T-helper 2 cell treated with Interferon-gamma antibody and Interleukin-4, amounts not matched to agents 100 ng/mL and 5 ng/mL, for 36 hours (primary cell): Measurements from ENCODE around the gene KLF5. TPM values are rescaled to one million over a fixed set of nuclear protein-coding genes. Genes with fewer than 3 reads are reported as not detected.

Source experiments
- intact Hi-C: fragments of 100-400 bp; cut with micrococcal nuclease; formaldehyde crosslinking; loops from one replicate; pipeline ENCODE4 v1.15.1; 2023
- total RNA-seq: library from RNA; stranded (reverse); gene quantifications from 2 replicates; pipeline ENCODE4 v1.2.3, GENCODE V29; 2022

Gene KLF5
- total RNA-seq, 1 donor from 2014 or later: 3.5 TPM

- intact Hi-C loops: loop anchor here (1.0 to 10.0 kb wide), 6 partner anchors 217 to 649 kb away; partner anchors contain the start of genes BORA and MZT1
Observed at GRCh38 chr13:73059460-73060250, 850 bp downstream of the KLF5 start.

- intact Hi-C loops: no loop called here
Observed at GRCh38 chr13:73060251-73061160, 1.7 kb downstream of the KLF5 start.

- intact Hi-C loops: no loop called here
Observed at GRCh38 chr13:73061473-73061872, 2.7 kb downstream of the KLF5 start.

- intact Hi-C loops: no loop called here
Observed at GRCh38 chr13:73061876-73062275, 3.1 kb downstream of the KLF5 start.

- intact Hi-C loops: no loop called here
Observed at GRCh38 chr13:73062468-73062867, 3.7 kb downstream of the KLF5 start.

- intact Hi-C loops: no loop called here
Observed at GRCh38 chr13:73063166-73063565, 4.4 kb downstream of the KLF5 start.

GRCh38 chr13:73065036-73065435 is 6.2 kb downstream of the KLF5 start:
- intact Hi-C loops: no loop called here

- intact Hi-C loops: no loop called here
Observed at GRCh38 chr13:73065665-73066340, 7.0 kb downstream of the KLF5 start.

- intact Hi-C loops: no loop called here
Observed at GRCh38 chr13:73069206-73069805, 10.5 kb downstream of the KLF5 start.

- intact Hi-C loops: no loop called here
Observed at GRCh38 chr13:73070451-73071098, 11.8 kb downstream of the KLF5 start.

- intact Hi-C loops: no loop called here
Observed at GRCh38 chr13:73072239-73072900, 13.6 kb downstream of the KLF5 start.

- intact Hi-C loops: no loop called here
Observed at GRCh38 chr13:73073050-73073449, 14.2 kb downstream of the KLF5 start.

GRCh38 chr13:73074014-73074413 is 15.2 kb downstream of the KLF5 start:
- intact Hi-C loops: no loop called here

GRCh38 chr13:73074926-73075325 is 16.1 kb downstream of the KLF5 start:
- intact Hi-C loops: no loop called here

GRCh38 chr13:73075546-73075945 is 16.7 kb downstream of the KLF5 start:
- intact Hi-C loops: no loop called here

GRCh38 chr13:73075954-73076353 is 17.1 kb downstream of the KLF5 start:
- intact Hi-C loops: no loop called here

GRCh38 chr13:73077865-73078264 is 19.1 kb downstream of the KLF5 start:
- intact Hi-C loops: no loop called here

GRCh38 chr13:73079359-73079758 is 20.6 kb downstream of the KLF5 start:
- intact Hi-C loops: no loop called here

GRCh38 chr13:73081256-73081915 is 22.6 kb downstream of the KLF5 start:
- intact Hi-C loops: no loop called here

GRCh38 chr13:73082471-73082870 is 23.7 kb downstream of the KLF5 start:
- intact Hi-C loops: no loop called here
